GM19324 (cell line): ENCODE data around the gene LRP1B.
"Not testable (repeated sequence)": the region's sequence is repeated elsewhere in the genome, so short reads cannot be mapped to it uniquely, and the experiment has no call there.

Experiments used
- ATAC-seq: cut with Tn5 transposase; IDR thresholded peaks from one replicate; pipeline ENCODE4 v1.9.1; 2021; ENCODE audit warnings: mild to moderate bottlenecking, moderate library complexity; ENCODE audit not compliant: unreplicated experiment, low FRiP score

LRP1B gene

DNA sequence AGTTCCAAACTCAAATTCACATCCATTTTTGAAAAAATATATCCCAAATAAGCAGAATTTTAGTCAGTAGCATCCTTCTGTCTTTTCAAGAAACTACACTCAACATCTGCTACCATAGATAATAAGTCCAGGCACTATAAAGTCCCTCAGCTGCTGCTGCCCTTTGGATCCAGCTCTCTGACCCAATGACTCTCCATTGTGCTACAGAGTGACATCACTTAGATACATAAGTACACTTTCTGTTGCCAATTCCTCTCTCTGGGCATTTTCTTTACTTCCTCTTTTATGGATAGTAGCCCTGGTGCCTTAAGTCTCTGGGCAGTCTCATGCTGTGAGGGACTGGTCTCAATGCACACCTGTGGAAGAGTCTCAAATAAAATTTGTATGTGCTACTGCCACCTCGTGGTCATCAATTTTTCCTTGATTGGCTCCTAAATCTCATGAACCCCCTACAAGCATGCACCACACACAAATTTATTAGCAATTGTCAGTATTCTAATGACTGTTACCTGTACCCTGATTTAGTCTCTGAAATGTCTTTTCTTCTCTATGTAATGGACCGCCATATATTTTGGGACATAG, 219.2 kb downstream of the LRP1B start:
- peak; percentile 73 for ATAC-seq

DNA sequence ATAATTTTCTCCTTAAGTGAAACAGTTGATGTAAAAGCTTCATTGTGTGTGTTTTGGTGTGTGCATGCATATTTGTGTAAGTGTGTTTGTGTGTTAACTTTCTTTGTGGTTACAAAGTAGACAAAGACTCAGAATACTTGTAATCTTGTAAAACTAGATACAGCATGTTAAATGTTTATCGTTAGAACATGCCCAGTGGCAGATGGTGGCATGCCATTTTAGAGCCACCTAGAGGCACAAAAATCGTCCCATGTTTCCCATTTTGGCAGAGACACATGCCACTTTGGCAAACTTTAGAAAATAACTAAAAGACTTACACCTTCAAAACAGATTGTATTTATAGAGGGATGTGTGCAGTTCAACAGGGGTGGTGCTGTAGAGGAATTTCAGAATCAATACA, 224.1 kb downstream of the LRP1B start:
- no peak for ATAC-seq

- ATAC-seq, result no peak
Observed at GRCh38 chr2:141900826-141901225, 230.0 kb downstream of the LRP1B start.

DNA sequence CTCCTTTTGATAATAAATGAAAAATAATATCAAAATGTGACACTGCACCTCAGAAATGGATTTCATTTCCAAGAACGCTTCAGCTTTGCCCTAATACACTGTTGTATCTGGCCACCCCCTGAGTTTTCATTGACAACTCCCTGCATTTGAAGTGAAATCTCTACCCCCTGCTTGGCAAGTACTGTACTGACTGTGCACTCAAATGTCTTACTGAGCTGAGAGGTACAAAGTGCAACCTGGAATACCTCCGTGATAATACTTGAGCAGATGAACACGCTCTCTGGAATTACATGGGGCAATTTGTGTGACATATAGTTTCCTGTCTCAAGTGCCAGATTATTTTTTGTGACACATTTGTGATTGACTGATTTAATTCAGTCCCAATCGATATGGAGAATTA, 231.1 kb downstream of the LRP1B start:
- ATAC-seq, result no peak

DNA sequence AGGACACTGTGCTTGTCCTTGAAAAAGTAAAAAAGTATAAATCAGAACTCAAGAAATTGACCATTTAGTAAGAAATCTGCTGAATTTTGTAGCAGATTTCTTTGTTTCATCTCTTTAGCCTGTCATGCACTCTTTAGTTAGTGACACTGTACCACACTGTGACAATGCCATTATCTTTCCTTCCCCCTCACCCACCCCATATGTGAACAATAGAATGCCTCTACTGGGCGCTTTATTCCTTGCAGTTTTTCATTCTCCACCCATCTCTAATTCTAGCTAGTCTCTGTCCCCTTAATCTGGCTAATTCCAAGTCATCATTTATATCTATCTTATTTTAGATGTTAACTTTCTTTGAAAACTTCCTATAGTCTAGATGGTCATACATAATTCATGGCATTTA, 241.0 kb downstream of the LRP1B start:
- no peak for ATAC-seq

DNA sequence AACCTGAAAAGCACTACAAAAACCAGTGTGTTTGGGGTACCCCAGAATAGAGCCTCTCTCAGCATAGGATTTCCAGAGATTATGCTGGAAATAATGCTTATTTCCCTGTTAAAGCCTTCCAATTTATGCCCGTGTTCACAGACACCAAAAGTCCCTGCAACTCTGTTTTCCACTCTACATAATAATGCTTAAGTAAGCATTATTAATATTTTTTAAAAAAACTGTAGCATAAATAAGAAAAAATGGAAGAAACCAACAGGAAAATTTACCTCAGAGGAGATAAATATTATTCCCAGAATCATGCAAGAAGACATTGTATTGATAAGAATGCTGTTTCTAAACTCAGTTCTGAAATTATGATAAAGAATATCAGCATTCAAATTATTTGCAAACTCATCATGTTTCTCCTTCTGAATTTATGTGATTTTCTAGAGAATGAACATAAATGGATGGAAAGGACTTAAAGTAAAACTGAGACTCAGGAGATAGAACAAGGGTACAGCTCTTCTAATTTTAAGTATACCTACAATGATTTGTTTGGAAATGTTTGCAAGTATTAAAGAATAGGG, 241.7 kb downstream of the LRP1B start:
- no peak for ATAC-seq

DNA sequence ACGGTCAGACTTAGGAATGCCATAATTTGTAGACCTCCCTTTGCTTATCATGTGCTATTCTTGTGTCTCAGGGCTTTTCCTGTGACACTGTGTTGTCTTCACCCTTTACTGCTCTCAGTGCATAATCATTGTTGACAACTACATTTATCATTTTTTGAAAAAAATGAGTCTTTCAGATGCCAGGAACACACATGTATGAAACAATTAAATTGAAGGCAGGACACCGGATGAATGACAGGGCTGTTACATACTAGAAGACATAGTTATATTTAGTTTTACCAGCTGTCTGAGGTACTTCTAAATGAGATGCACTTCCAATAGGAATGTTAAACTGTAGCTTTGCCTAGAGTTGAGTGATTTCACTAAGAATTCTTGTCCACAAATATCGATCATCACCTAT, 243.5 kb downstream of the LRP1B start:
- no peak for ATAC-seq

DNA sequence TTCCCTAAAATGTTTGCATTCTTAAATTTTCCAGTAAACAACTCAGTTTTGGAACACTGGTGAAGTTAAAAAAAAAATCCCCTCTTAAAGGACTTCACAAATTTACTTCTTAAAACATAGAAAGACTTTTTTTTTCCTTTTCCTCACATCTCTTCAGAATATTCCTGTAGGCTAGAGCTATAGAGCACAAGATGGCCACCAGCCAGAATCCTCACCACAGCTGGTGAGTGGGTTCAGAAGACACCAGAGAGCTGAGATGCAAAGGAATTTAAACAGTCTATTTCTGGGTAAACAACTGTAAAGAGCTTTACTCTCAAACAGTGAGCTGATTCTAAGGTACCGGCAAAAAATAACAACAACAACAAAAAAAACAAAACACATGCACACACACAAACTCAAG, 252.8 kb downstream of the LRP1B start:
- no peak for ATAC-seq

DNA sequence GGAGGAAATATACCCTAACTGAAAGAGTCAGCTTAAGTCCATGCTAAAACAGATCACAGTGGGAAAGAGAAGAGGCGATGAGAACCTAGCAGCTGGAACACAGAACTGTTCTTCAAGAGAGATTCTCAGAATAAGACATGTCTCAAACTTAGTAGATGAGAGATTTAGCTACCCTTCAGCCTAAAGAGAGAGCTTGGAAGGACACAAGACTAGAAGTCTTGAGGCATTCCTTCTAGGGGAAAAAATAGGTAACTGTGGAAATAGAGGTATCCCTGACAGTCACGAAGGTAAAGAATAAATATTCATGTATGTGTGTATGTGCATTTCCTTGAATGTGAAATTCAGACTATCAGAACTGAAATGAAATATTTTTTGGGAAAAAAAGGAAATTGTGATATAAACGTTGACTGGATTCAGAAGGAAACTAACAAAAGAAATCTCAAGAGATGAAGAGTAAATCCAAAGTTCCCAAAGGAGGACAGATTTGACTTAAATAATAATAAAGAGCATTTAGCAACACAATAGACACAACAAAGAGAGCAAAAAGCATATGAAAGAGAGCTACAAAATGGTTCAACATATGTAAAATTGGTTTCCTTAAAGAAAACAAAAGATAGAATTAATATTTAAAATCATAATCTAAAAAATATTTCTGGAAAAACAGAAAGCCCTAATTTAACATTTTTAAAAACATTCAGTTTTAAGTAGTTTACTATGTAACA, 258.7 kb downstream of the LRP1B start:
- no peak for ATAC-seq

GRCh38 chr2:141869572-141869971, 261.2 kb downstream of the LRP1B start:
- ATAC-seq, result no peak

GRCh38 chr2:141863964-141864363, 266.9 kb downstream of the LRP1B start:
- ATAC-seq, result no peak

- ATAC-seq, result no peak
Observed at GRCh38 chr2:141856215-141856919, 274.4 kb downstream of the LRP1B start.

- no peak for ATAC-seq
Observed at GRCh38 chr2:141848191-141848590, 282.6 kb downstream of the LRP1B start.

GRCh38 chr2:141844231-141844630, 286.6 kb downstream of the LRP1B start:
- no peak for ATAC-seq

DNA sequence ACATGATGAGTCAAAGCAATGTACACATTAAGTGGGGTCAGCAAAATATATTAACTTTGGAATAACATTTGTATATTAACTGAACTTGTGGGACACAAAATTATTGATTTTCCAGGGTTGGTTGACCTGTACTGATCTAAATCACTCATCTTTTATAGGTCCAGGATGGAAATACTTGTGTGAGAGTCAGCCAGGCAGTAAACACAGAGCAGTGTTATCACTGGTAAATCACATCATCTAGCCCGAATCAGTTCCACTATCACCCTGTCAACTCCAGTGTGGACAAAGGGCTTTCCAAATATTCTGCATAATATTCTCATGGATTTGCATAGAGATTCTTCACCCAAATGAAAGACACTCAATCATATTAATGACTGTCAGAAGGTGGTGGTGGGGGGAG, 295.7 kb downstream of the LRP1B start:
- ATAC-seq, result no peak

DNA sequence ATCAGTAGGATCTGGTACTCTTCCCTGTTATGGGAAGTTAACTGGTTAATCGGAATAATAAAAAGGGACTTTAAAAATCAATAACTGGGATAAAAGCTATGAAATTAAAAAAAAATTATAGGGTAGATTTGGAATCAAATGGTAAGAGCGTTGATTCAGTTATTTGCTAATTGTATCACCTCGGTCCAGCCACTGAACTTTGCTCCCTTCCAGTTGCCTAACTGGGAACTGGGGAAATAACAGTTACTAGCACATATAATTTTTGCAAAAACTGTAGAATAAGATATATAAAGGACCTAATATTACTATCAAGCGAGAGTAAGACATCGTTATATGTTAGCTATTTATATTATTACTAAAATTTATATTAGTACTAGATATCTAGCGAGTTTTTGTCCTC, 302.1 kb downstream of the LRP1B start:
- ATAC-seq, result no peak

DNA sequence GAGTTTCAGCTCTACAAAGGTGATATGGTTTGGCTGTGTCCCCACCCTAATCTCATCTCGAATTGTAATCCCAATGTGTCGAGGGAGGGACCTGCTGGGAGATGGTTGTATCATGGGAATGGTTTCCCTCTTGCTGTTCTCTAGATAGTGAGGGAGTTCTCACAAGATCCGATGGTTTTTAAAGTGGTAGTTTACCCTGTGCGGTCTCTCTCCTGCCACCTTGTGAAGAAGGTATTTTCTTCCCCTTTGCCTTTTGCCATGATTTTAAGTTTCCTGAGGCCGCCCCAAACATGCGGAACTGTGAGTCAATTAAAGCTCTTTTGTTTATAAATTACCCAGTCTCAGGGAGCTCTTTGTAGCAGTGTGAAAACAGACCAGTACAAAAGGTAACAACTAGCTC, 306.0 kb downstream of the LRP1B start:
- no peak for ATAC-seq

- no peak for ATAC-seq
Observed at GRCh38 chr2:141820893-141821292, 309.9 kb downstream of the LRP1B start.

DNA sequence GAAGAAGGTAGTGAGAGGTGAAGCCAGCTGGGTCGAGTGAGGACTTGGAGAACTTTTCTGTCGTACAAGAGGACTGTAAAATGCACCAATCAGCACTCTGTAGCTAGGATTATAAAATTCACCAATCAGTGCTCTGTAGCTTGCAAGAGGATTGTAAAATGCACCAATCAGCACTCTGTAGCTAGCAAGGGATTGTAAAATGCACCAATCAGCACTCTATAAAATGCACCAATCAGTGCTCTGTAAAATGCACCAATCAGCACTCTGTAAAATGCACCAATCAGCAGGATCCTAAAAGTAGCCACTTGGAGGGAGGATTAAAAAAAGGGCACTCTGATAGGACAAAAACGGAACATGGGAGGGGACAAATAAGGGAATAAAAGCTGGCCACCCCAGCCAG, 315.5 kb downstream of the LRP1B start:
- not testable (repeated sequence) for ATAC-seq

DNA sequence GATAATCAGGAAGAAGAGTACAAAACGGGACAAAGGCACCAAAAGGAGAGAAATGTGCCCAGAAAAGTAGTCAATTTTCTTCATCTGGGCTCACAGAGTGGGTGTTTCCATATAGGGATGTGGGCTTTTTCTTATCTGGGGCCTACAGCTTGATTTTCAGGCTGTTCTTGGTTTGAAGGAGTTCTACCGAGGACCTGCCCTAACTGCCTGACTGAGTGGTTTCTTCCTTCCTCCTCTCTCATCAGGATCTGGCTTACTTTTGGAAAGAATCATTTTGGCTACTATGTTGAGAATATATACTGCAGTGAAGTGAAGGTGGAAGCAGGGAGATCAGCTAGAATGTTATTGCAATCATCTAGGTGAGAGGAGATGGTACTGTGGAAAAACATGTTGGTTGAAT, 316.7 kb downstream of the LRP1B start:
- no peak for ATAC-seq

- ATAC-seq, result no peak
Observed at GRCh38 chr2:141810148-141810547, 320.7 kb downstream of the LRP1B start.

- ATAC-seq, result no peak
Observed at GRCh38 chr2:141806090-141806489, 324.7 kb downstream of the LRP1B start.
